Heart left ventricle (tissue), 16 donors: ENCODE data around the gene TEAD1. TPM values are rescaled to one million over a fixed set of nuclear protein-coding genes. Genes with fewer than 3 reads are reported as not detected.
A peak's percentile ranks its signal among the peaks of the same experiment; 100 is the strongest.

Experiments
- ATAC-seq, 4 donors: fragments of 200-7000 bp; cut with Tn5 transposase; one replicate each; pipeline ENCODE4 v1.9.1; 2020 to 2022; ENCODE audit warnings: moderate library complexity in 4 of 4, mild to moderate bottlenecking in 3 of 4, moderate number of reproducible peaks in 1 of 4
- DNase-seq, 5 donors: peaks; one replicate each; pipeline ENCODE4 v3.0.0-alpha.2; 2020
- H3K27ac ChIP-seq, 12 donors: fragments of 200-600 bp; sonication (generic) in 4 of 12; one replicate each; pipeline versions ENCODE4 v1.5.0 to v1.8.0; 2016 to 2022; ENCODE audit warnings: mild to moderate bottlenecking in 2 of 12
- H3K27me3 ChIP-seq, 9 donors: fragments of 200-600 bp; sonication (generic) in 2 of 9; one replicate each; pipeline versions ENCODE4 v1.5.1 to v1.8.0; 2016 to 2022; ENCODE audit warnings: mild to moderate bottlenecking in 3 of 9
- H3K36me3 ChIP-seq, 9 donors: fragments of 200-600 bp; sonication (generic) in 2 of 9; one replicate each; pipeline versions ENCODE4 v1.5.0 to v1.8.0; 2018 to 2022; ENCODE audit warnings: mild to moderate bottlenecking in 2 of 9
- H3K4me1 ChIP-seq, 12 donors: fragments of 200-600 bp; sonication (generic) in 4 of 12; one replicate each; pipeline versions ENCODE4 v1.5.0 to v1.8.0; 2016 to 2022; ENCODE audit warnings: mild to moderate bottlenecking in 3 of 12
- H3K4me3 ChIP-seq, 12 donors: fragments of 200-600 bp; sonication (generic) in 4 of 12; one replicate each; pipeline versions ENCODE4 v1.5.0 to v1.8.0; 2017 to 2022; ENCODE audit warnings: mild to moderate bottlenecking in 9 of 12, moderate library complexity in 4 of 12
- H3K9me3 ChIP-seq, 12 donors: fragments of 200-600 bp; sonication (generic) in 4 of 12; one replicate each; pipeline versions ENCODE4 v1.5.0 to v1.8.0; 2016 to 2022; ENCODE audit warnings: mild to moderate bottlenecking in 1 of 12
- CTCF ChIP-seq, 12 donors: fragments of 200-600 bp; sonication (generic) in 4 of 12; IDR thresholded peaks; one replicate each; pipeline versions ENCODE4 v1.5.0 to v1.8.0; 2018 to 2022; ENCODE audit warnings: antibody characterized with exemption in 12 of 12, mild to moderate bottlenecking in 5 of 12
- POLR2A ChIP-seq, 2 donors: fragments of 450-650 bp; IDR thresholded peaks; one replicate each; pipeline ENCODE4 v1.6.1; 2017; ENCODE audit warnings: antibody characterized with exemption in 2 of 2, mild to moderate bottlenecking in 2 of 2, moderate library complexity in 2 of 2
- WGBS, 4 donors: extraction: QIAGEN DNeasy Blood & Tissue Kit in 2 of 4; methylation state at CpG; one replicate each; pipeline versions ENCODE4 v1.1.5 to v1.1.7; 2013 to 2018; 5-methylcytosine and 5-hydroxymethylcytosine counted together
- intact Hi-C, 10 donors: fragments of 100-400 bp; cut with DNase I; formaldehyde crosslinking; loops; one replicate each; pipeline versions ENCODE4 v1.11.1 to v1.14.2; 2022
- polyA plus RNA-seq, 2 donors: library from polyadenylated mRNA; stranded (reverse); fragments of 200-250 nt; gene quantifications; one replicate each; pipeline ENCODE4 v1.2.3, GENCODE V29; 2013
- total RNA-seq, 9 donors: library from RNA; depleted of rRNA in 2 of 9; stranded (reverse); fragments of >200 nt in 2 of 9; fragmentation: NEBNext Ultra II Directional in 3 of 9; extraction: Animal tissue kit (Norgen Biotek cat#: 25700) in 3 of 9; gene quantifications; one replicate each; pipeline versions ENCODE4 v1.1.0 to v1.2.4, GENCODE V29; 2016 to 2023
- donor health status: ischemic (EF 13 %, LVEDD 7.1; RV severe dilation, severe dysfunction).
- donor health status: healthy with polysubstance abuse.
- donor health status: DM: no; HTN: yes; CAD: no.
- donor health status: DM: no; HTN: no; CAD: no.
- donor health status: ischemic (EF 25% LVEDD 6.9; RV normal size, moderate dysfunction).
- donor health status: ischemic (EF 25% LVEDD 5.7; RV mildly dilated, moderate dysfunction).
- donor health status: healthy.
- donor health status: DM: yes; HTN: yes; CAD: no.
- donor health status: ischemic (EF 35%, LVEDD 5.7; RV mildly dilated, moderate dysfunction).
- donor health status: nonischemic (EF 11% LVEDD 7.7; RV severe dilation, severe dysfunction).
- donor health status: DM: yes; HTN: yes; CAD: no.
- donor health status: PGD.
- donor health status: ischemic (EF 29% LVEDD 5.4; RV normal size, mild dysfunction).
- donor health status: nonischemic (EF 23%, LVEDD 6.1; RV moderate dilation, normal function).

Gene TEAD1
- total and polyA plus RNA-seq, 11 donors, result 14.4 to 161 (median 113) TPM

GRCh38 chr11:12694183-12694531 is 19.9 kb downstream of the TEAD1 start:
- intact Hi-C loops, result loop anchor here in 1 of 10 donors (5.0 kb wide), 1 partner anchor 193 kb away; no protein-coding TSS in a partner anchor
- H3K9me3 ChIP-seq, result no peaks in the 10 kb centered on the region
- DNase-seq (peak in 1 of 5 donors; percentile 30), ATAC-seq (no peak)
- 20 to 25% (median 23%) methylated on average over 6 of the region's 6 CpGs for WGBS, 4 donors
- TF ChIP-seq CTCF (IDR thresholded peaks at IDR 0.05), result no peak
- TF ChIP-seq POLR2A (IDR thresholded peaks at IDR 0.05), result no peak
- peak overlapping the region in 9 of 12 donors; percentile 8 to 37 (median 20) for H3K4me3 ChIP-seq
- H3K27me3 ChIP-seq, result peaks cover 0 to 15% (median 0%) of the 10 kb centered on the region in 9 donors
- H3K36me3 ChIP-seq, result no peaks in the 10 kb centered on the region
- H3K27ac ChIP-seq, result peak overlapping the region; percentile 59 to 92 (median 89)
- peaks cover 22 to 83% (median 59%) of the 10 kb centered on the region in 12 donors for H3K4me1 ChIP-seq

DNA sequence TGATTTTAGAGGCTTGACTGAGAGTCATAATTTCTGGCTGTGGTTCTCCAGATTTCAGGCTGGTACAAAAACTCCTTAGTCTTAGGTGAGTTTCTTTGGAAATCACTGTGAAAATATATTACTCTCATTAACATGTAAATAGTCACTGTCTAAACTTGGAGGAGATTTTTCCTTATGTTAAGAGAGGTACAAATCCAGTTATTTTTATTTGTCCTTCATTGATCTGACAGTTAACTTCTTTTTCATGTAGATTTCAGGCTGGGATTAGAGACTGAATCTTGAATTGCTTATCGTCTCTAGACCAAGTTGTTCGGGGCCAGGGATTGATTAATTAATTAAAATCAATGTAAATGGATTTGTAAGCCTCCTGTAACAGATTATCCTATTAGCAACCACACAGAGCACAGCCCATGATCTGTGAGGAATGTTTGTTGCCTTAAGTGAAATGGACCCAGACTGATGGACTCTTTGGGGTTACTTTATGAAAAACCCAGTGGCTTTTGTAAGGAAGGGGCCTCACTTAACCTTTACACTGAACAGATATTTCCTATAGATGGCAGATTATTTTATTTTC is 21.1 kb downstream of the TEAD1 start:
- ATAC-seq (no peak), DNase-seq (no peak)
- no peaks in the 10 kb centered on the region for H3K9me3 ChIP-seq
- peaks cover 0 to 15% (median 0%) of the 10 kb centered on the region in 9 donors for H3K27me3 ChIP-seq
- WGBS, 4 donors, result 56 to 69% (median 66%) methylated on average over 2 of the region's 2 CpGs
- TF ChIP-seq CTCF (IDR thresholded peaks at IDR 0.05), result no peak
- no peak for TF ChIP-seq POLR2A (IDR thresholded peaks at IDR 0.05)
- peak overlapping the region in 11 of 12 donors; percentile 72 to 92 (median 89) for H3K27ac ChIP-seq
- H3K4me3 ChIP-seq, result no peak overlapping the region
- intact Hi-C loops, result no loop called here
- H3K36me3 ChIP-seq, result no peaks in the 10 kb centered on the region
- peaks cover 22 to 73% (median 57%) of the 10 kb centered on the region in 12 donors for H3K4me1 ChIP-seq

GRCh38 chr11:12695873-12696272 is 21.7 kb downstream of the TEAD1 start:
- Histone ChIP-seq H3K27me3 (peaks cover 0 to 15% (median 0%) of the 10 kb centered on the region in 9 donors), H3K9me3 (no peaks in the 10 kb centered on the region), H3K36me3 (no peaks in the 10 kb centered on the region), H3K4me3 (no peak overlapping the region), H3K27ac (peak overlapping the region in 8 of 12 donors; percentile 85 to 92 (median 90)), H3K4me1 (peaks cover 22 to 73% (median 58%) of the 10 kb centered on the region in 12 donors)
- no peak for ATAC-seq
- intact Hi-C loops, result no loop called here
- WGBS, 4 donors, result 87 to 89% (median 88%) methylated on average over 3 of the region's 3 CpGs
- no peak for TF ChIP-seq POLR2A (IDR thresholded peaks at IDR 0.05)
- TF ChIP-seq CTCF (IDR thresholded peaks at IDR 0.05), result no peak
- no peak for DNase-seq

DNA sequence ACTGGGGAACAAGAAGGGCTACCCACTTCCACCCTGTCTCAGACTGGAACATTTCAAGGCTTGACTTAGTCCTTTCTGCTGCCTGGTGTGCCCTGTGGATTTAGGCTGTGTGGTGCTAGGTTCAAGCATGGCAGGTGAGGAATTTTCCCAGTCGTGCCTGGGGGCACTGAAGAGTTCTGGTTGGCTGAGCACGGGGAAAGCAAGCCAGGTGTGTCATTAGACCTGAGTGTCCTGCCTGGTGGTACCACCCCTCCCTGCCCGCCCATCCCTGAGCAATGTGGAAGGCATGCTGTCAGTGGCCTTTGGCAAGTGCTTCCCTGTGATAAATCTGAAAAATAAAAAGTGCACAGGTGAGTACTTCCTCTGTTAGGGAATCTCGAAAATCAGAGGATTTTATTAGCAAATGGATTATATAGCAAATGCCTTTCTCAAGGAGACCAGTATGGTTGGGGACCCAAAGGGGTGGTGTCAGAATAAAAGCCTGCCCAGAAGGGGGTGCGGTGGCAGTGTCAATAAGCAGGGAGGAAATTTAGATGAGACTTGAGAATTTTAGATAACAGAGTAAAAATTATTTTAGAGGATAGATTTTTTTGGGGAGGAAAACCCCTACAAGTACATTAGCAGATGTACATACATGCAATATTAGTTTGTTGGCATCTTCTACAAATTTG is 22.8 kb downstream of the TEAD1 start:
- H3K4me1 ChIP-seq, result peaks cover 19 to 74% (median 56%) of the 10 kb centered on the region in 12 donors
- WGBS, 4 donors, result 84 to 94% (median 91%) methylated on average over 5 of the region's 5 CpGs
- H3K27ac ChIP-seq, result peak overlapping the region in 1 of 12 donors; percentile 88
- TF ChIP-seq CTCF (IDR thresholded peaks at IDR 0.05), result no peak
- no peak for TF ChIP-seq POLR2A (IDR thresholded peaks at IDR 0.05)
- ATAC-seq (no peak), DNase-seq (no peak)
- intact Hi-C loops, result no loop called here
- H3K36me3 ChIP-seq, result no peaks in the 10 kb centered on the region
- no peaks in the 10 kb centered on the region for H3K9me3 ChIP-seq
- H3K27me3 ChIP-seq, result peaks cover 0 to 7% (median 0%) of the 10 kb centered on the region in 9 donors
- no peak overlapping the region for H3K4me3 ChIP-seq
